Measurements from ENCODE around the gene RNF114. TPM values are rescaled to one million over a fixed set of nuclear protein-coding genes. Genes with fewer than 3 reads are reported as not detected.

Gene RNF114
- total and polyA plus RNA-seq, 4 donors, result 30.9 to 87.9 (median 40.9) TPM

GRCh38 chr20:49914310-49915117 lies 21.7 kb upstream of the RNF114 start:
- no peak for TF ChIP-seq NR2F2 (IDR thresholded peaks at IDR 0.05)
- no peak for TF ChIP-seq EGR1 (IDR thresholded peaks at IDR 0.05; ENCODE audit: low read depth in 2 of 2)
- no peak for TF ChIP-seq REST (IDR thresholded peaks at IDR 0.05)
- no peak for TF ChIP-seq RAD21 (IDR thresholded peaks at IDR 0.05)
- TF ChIP-seq FOXA2 (IDR thresholded peaks at IDR 0.05), result no peak
- no peak for TF ChIP-seq TAF1 (conservative IDR thresholded peaks at IDR 0.05)
- no peak for TF ChIP-seq ATF3 (IDR thresholded peaks at IDR 0.05)
- no peak for TF ChIP-seq FOXA1 (IDR thresholded peaks at IDR 0.05)
- no peak for TF ChIP-seq MAX (IDR thresholded peaks at IDR 0.05)
- no peak for TF ChIP-seq JUND (IDR thresholded peaks at IDR 0.05)
- TF ChIP-seq, protein P1, sequence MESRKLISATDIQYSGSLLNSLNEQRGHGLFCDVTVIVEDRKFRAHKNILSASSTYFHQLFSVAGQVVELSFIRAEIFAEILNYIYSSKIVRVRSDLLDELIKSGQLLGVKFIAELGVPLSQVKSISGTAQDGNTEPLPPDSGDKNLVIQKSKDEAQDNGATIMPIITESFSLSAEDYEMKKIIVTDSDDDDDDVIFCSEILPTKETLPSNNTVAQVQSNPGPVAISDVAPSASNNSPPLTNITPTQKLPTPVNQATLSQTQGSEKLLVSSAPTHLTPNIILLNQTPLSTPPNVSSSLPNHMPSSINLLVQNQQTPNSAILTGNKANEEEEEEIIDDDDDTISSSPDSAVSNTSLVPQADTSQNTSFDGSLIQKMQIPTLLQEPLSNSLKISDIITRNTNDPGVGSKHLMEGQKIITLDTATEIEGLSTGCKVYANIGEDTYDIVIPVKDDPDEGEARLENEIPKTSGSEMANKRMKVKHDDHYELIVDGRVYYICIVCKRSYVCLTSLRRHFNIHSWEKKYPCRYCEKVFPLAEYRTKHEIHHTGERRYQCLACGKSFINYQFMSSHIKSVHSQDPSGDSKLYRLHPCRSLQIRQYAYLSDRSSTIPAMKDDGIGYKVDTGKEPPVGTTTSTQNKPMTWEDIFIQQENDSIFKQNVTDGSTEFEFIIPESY (IDR thresholded peaks at IDR 0.05), result no peak
- TF ChIP-seq SP1 (IDR thresholded peaks at IDR 0.05), result no peak
- no peak for TF ChIP-seq YY1 (IDR thresholded peaks at IDR 0.05)
- TF ChIP-seq HNF4G (IDR thresholded peaks at IDR 0.05), result no peak
- TF ChIP-seq GABPA (IDR thresholded peaks at IDR 0.05 in 1 of 2, conservative IDR thresholded peaks at IDR 0.05 in 1 of 2), result no peak
- TF ChIP-seq CTCF (IDR thresholded peaks at IDR 0.05; ENCODE audit: low read depth, low read length, missing input control), result no peak
- 5% methylated on average over 19 of the region's 19 CpGs for WGBS
- H3K4me1 ChIP-seq (ENCODE audit: control insufficient read depth in 4 of 4, insufficient read depth in 4 of 4, low read length in 3 of 4), result peaks cover 6 to 46% (median 32%) of the 10 kb centered on the region in 4 donors
- H3K9ac ChIP-seq (ENCODE audit: low read depth in 1 of 2, low read length in 2 of 2), result peak overlapping the region; percentile 92 to 93
- no peak for DNase-seq (ENCODE audit: low spot score)
- peak overlapping the region; percentile 82 to 96 (median 94) for H3K4me3 ChIP-seq (ENCODE audit: low read depth in 1 of 3, low read length in 3 of 3)
- no peaks in the 10 kb centered on the region for H3K36me3 ChIP-seq (ENCODE audit: control insufficient read depth in 4 of 4, insufficient read depth in 3 of 4, low read depth in 1 of 4, low read length in 3 of 4)
- no peaks in the 10 kb centered on the region for H3K9me3 ChIP-seq (ENCODE audit: control insufficient read depth in 4 of 4, low read length in 3 of 4)
- no peaks in the 10 kb centered on the region for H3K27me3 ChIP-seq (ENCODE audit: control insufficient read depth in 4 of 4, insufficient read depth in 4 of 4, low read length in 3 of 4)
- peak overlapping the region; percentile 99 to 100 for H3K27ac ChIP-seq (ENCODE audit: low read depth in 1 of 2, low read length in 2 of 2)
